Liver (tissue), 9 donors: ENCODE results near the gene DPYD. TPM values are rescaled to one million over a fixed set of nuclear protein-coding genes. Genes with fewer than 3 reads are reported as not detected.

ENCODE experiments used
- DNase-seq: peaks from one replicate; pipeline ENCODE4 v3.0.0-alpha.2; 2017; ENCODE audit warnings: low spot score
- H3K27ac ChIP-seq, 2 donors: one replicate each; pipeline ENCODE4 v1.7.0; 2013; ENCODE audit warnings: inconsistent platforms in 2 of 2, low read length in 2 of 2, control low read depth in 1 of 2, low read depth in 1 of 2, mild to moderate bottlenecking in 1 of 2
- H3K27me3 ChIP-seq, 4 donors: one replicate each; pipeline versions ENCODE4 v1.6.1 to v1.7.0; 2013; ENCODE audit warnings: low read length in 3 of 4, inconsistent platforms in 1 of 4, mild to moderate bottlenecking in 1 of 4, moderate library complexity in 1 of 4; ENCODE audit not compliant: control insufficient read depth in 4 of 4, insufficient read depth in 4 of 4
- H3K36me3 ChIP-seq, 4 donors: one replicate each; pipeline versions ENCODE4 v1.6.1 to v1.7.0; 2013; ENCODE audit warnings: low read length in 3 of 4, mild to moderate bottlenecking in 3 of 4, low read depth in 1 of 4, moderate library complexity in 1 of 4; ENCODE audit not compliant: control insufficient read depth in 4 of 4, insufficient read depth in 3 of 4
- H3K4me1 ChIP-seq, 4 donors: one replicate each; pipeline versions ENCODE4 v1.6.1 to v1.7.0; 2013; ENCODE audit warnings: low read length in 3 of 4, mild to moderate bottlenecking in 3 of 4, moderate library complexity in 1 of 4; ENCODE audit not compliant: control insufficient read depth in 4 of 4, insufficient read depth in 4 of 4
- H3K4me3 ChIP-seq, 3 donors: one replicate each; pipeline versions ENCODE4 v1.6.1 to v1.7.0; 2013; ENCODE audit warnings: low read length in 3 of 3, control low read depth in 1 of 3, low read depth in 1 of 3, mild to moderate bottlenecking in 1 of 3
- H3K9ac ChIP-seq, 2 donors: one replicate each; pipeline ENCODE4 v1.7.0; 2013; ENCODE audit warnings: low read length in 2 of 2, mild to moderate bottlenecking in 2 of 2, moderate library complexity in 2 of 2, control low read depth in 1 of 2, low read depth in 1 of 2
- H3K9me3 ChIP-seq, 4 donors: one replicate each; pipeline versions ENCODE4 v1.6.1 to v1.7.0; 2013; ENCODE audit warnings: low read length in 3 of 4; ENCODE audit not compliant: control insufficient read depth in 4 of 4
- EGR1 ChIP-seq, 2 donors: IDR thresholded peaks; 2 replicates each; pipeline ENCODE4 v1.6.1; 2016 to 2018; ENCODE audit warnings: antibody characterized with exemption in 2 of 2, low read depth in 2 of 2
- FOXA1 ChIP-seq: IDR thresholded peaks from 2 replicates; pipeline ENCODE4 v1.6.1; 2016; ENCODE audit warnings: antibody characterized with exemption
- GABPA ChIP-seq, 2 donors: IDR thresholded peaks in 1 of 2; conservative IDR thresholded peaks in 1 of 2; 2 replicates each; pipeline ENCODE4 v1.6.1; 2016; ENCODE audit warnings: antibody characterized with exemption in 2 of 2, mild to moderate bottlenecking in 1 of 2, moderate library complexity in 1 of 2
- HNF4A ChIP-seq, 2 donors: conservative IDR thresholded peaks; 2 replicates each; pipeline ENCODE4 v1.6.1; 2016; ENCODE audit warnings: antibody characterized with exemption in 2 of 2, mild to moderate bottlenecking in 2 of 2
- HNF4G ChIP-seq: IDR thresholded peaks from 2 replicates; pipeline ENCODE4 v1.6.1; 2016; ENCODE audit warnings: antibody characterized with exemption
- JUND ChIP-seq, 2 donors: IDR thresholded peaks; 2 replicates each; pipeline ENCODE4 v1.6.1; 2016; ENCODE audit warnings: antibody characterized with exemption in 2 of 2
- NR2F2 ChIP-seq: IDR thresholded peaks from 2 replicates; pipeline ENCODE4 v1.6.1; 2016; ENCODE audit warnings: antibody characterized with exemption
- RAD21 ChIP-seq, 2 donors: IDR thresholded peaks; 2 replicates each; pipeline ENCODE4 v1.6.1; 2016; ENCODE audit warnings: antibody characterized with exemption in 2 of 2, mild to moderate bottlenecking in 2 of 2
- RXRA ChIP-seq, 2 donors: IDR thresholded peaks; 2 replicates each; pipeline ENCODE4 v1.6.1; 2017 to 2018; ENCODE audit warnings: antibody characterized with exemption in 2 of 2, mild to moderate bottlenecking in 1 of 2
- SP1 ChIP-seq: IDR thresholded peaks from 2 replicates; pipeline ENCODE4 v1.6.1; 2018; ENCODE audit warnings: antibody characterized with exemption, mild to moderate bottlenecking
- TAF1 ChIP-seq: conservative IDR thresholded peaks from 2 replicates; pipeline ENCODE4 v1.6.1; 2016; ENCODE audit warnings: antibody characterized with exemption, mild to moderate bottlenecking
- YY1 ChIP-seq: IDR thresholded peaks from 2 replicates; pipeline ENCODE4 v1.6.1; 2016; ENCODE audit warnings: antibody characterized with exemption, mild to moderate bottlenecking
- WGBS: extraction: QIAGEN DNeasy Blood & Tissue Kit; methylation state at CpG from one replicate; pipeline ENCODE4 v1.1.7; 2013; 5-methylcytosine and 5-hydroxymethylcytosine counted together
- polyA plus RNA-seq, 2 donors: library from polyadenylated mRNA; stranded (reverse) in 1 of 2; unstranded in 1 of 2; fragments of 200-250 nt in 1 of 2; fragments of >200 nt in 1 of 2; fragmentation: Nextera tagmentation in 1 of 2; extraction: Ambion mirVana in 1 of 2; gene quantifications; one replicate each; pipeline versions ENCODE4 v1.2.1 to v1.2.3, GENCODE V29; 2013 to 2015
- total RNA-seq, 2 donors: library from RNA; depleted of rRNA; stranded (reverse); fragments of >200 nt; gene quantifications; one replicate each; pipeline ENCODE4 v1.2.3, GENCODE V29; 2014
- TF ChIP-seq, protein P1 (sequence below): IDR thresholded peaks from 2 replicates; pipeline ENCODE4 v1.6.1; 2016; ENCODE audit warnings: antibody characterized with exemption, mild to moderate bottlenecking
- TF ChIP-seq, protein P2 (sequence below): IDR thresholded peaks from 2 replicates; pipeline ENCODE4 v1.6.1; 2016; ENCODE audit warnings: antibody characterized with exemption
- TF ChIP-seq, protein P3 (sequence below): IDR thresholded peaks from 2 replicates; pipeline ENCODE4 v1.6.1; 2016; ENCODE audit warnings: antibody characterized with exemption
- TF ChIP-seq, protein P4 (sequence below): IDR thresholded peaks from 2 replicates; pipeline ENCODE4 v1.6.1; 2016; ENCODE audit warnings: antibody characterized with exemption
- donor health status: healthy.
- donor health status: healthy.
- donor health status: healthy.
- donor health status: healthy.
- donor health status: healthy.

DPYD gene
- total and polyA plus RNA-seq, 4 donors: 16.2 to 142 (median 47.0) TPM

DNA sequence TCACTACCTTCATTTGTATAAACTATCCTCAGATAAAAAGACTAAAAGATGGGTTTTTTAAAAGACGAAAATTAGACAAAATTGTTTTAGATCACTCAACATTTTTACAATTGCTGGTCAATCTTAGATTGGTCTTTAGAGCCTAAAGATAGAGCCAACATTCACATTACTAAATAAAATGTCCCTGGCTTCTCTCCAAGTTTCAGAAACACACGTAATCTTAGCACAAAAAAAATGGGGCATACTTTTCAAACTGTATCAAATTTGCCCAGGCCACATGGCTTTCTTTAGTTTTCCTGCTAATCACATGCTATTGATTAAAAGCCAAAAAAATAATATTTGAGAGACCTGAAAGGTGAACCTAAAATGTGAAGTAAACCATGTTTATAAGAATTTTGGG, 288.1 kb downstream of the DPYD start:
- 81% methylated on average over 2 of the region's 2 CpGs for WGBS
- Histone ChIP-seq H3K4me1 (no peaks in the 10 kb centered on the region), H3K27ac (no peak overlapping the region), H3K9me3 (no peaks in the 10 kb centered on the region), H3K4me3 (no peak overlapping the region), H3K9ac (no peak overlapping the region), H3K27me3 (no peaks in the 10 kb centered on the region), H3K36me3 (peaks cover 0 to 4% (median 0%) of the 10 kb centered on the region in 4 donors)
- no peak for DNase-seq
- TF ChIP-seq, protein P1, sequence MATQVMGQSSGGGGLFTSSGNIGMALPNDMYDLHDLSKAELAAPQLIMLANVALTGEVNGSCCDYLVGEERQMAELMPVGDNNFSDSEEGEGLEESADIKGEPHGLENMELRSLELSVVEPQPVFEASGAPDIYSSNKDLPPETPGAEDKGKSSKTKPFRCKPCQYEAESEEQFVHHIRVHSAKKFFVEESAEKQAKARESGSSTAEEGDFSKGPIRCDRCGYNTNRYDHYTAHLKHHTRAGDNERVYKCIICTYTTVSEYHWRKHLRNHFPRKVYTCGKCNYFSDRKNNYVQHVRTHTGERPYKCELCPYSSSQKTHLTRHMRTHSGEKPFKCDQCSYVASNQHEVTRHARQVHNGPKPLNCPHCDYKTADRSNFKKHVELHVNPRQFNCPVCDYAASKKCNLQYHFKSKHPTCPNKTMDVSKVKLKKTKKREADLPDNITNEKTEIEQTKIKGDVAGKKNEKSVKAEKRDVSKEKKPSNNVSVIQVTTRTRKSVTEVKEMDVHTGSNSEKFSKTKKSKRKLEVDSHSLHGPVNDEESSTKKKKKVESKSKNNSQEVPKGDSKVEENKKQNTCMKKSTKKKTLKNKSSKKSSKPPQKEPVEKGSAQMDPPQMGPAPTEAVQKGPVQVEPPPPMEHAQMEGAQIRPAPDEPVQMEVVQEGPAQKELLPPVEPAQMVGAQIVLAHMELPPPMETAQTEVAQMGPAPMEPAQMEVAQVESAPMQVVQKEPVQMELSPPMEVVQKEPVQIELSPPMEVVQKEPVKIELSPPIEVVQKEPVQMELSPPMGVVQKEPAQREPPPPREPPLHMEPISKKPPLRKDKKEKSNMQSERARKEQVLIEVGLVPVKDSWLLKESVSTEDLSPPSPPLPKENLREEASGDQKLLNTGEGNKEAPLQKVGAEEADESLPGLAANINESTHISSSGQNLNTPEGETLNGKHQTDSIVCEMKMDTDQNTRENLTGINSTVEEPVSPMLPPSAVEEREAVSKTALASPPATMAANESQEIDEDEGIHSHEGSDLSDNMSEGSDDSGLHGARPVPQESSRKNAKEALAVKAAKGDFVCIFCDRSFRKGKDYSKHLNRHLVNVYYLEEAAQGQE: no peak
- TF ChIP-seq NR2F2 (no peak), HNF4G (no peak), FOXA1 (no peak), GABPA (IDR thresholded peaks at IDR 0.05 in 1 of 2, conservative IDR thresholded peaks at IDR 0.05 in 1 of 2) (no peak)
- TF ChIP-seq, protein P2, sequence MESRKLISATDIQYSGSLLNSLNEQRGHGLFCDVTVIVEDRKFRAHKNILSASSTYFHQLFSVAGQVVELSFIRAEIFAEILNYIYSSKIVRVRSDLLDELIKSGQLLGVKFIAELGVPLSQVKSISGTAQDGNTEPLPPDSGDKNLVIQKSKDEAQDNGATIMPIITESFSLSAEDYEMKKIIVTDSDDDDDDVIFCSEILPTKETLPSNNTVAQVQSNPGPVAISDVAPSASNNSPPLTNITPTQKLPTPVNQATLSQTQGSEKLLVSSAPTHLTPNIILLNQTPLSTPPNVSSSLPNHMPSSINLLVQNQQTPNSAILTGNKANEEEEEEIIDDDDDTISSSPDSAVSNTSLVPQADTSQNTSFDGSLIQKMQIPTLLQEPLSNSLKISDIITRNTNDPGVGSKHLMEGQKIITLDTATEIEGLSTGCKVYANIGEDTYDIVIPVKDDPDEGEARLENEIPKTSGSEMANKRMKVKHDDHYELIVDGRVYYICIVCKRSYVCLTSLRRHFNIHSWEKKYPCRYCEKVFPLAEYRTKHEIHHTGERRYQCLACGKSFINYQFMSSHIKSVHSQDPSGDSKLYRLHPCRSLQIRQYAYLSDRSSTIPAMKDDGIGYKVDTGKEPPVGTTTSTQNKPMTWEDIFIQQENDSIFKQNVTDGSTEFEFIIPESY: no peak
- TF ChIP-seq, protein P3, sequence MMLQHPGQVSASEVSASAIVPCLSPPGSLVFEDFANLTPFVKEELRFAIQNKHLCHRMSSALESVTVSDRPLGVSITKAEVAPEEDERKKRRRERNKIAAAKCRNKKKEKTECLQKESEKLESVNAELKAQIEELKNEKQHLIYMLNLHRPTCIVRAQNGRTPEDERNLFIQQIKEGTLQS: no peak

DNA sequence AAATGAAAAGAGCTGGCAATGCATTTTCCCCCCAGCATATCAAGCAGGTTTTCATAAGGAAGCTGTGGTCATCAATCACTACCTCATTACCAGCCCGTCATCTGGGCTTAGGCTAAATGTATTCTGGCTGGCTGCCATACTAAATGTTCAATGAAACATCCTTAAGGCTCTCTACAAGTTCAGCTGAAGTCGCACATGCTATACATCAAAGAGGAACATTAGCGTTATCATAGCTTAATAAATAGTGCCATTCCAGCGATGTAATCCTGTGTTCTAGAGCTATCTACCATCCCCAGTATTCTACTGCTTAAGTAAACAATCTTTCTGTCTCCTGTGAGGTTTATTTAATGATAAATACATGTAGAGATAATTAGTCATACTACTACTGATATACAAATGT, 288.8 kb downstream of the DPYD start:
- Histone ChIP-seq H3K4me1 (no peaks in the 10 kb centered on the region), H3K9me3 (no peaks in the 10 kb centered on the region), H3K9ac (no peak overlapping the region), H3K27ac (no peak overlapping the region), H3K27me3 (no peaks in the 10 kb centered on the region), H3K36me3 (peaks cover 0 to 4% (median 0%) of the 10 kb centered on the region in 4 donors), H3K4me3 (no peak overlapping the region)
- no peak for TF ChIP-seq RAD21 (IDR thresholded peaks at IDR 0.05)
- TF ChIP-seq, protein P4, sequence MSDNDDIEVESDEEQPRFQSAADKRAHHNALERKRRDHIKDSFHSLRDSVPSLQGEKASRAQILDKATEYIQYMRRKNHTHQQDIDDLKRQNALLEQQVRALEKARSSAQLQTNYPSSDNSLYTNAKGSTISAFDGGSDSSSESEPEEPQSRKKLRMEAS: no peak
- TF ChIP-seq FOXA1: no peak
- TF ChIP-seq HNF4G: no peak
- TF ChIP-seq, protein P3: no peak
- TF ChIP-seq EGR1 (IDR thresholded peaks at IDR 0.05; ENCODE audit: low read depth in 2 of 2): no peak
- TF ChIP-seq, protein P1: no peak
- TF ChIP-seq GABPA (IDR thresholded peaks at IDR 0.05 in 1 of 2, conservative IDR thresholded peaks at IDR 0.05 in 1 of 2): no peak
- no peak for TF ChIP-seq RXRA (IDR thresholded peaks at IDR 0.05)
- no peak for TF ChIP-seq JUND (IDR thresholded peaks at IDR 0.05)
- TF ChIP-seq HNF4A (conservative IDR thresholded peaks at IDR 0.05): no peak
- no peak for TF ChIP-seq YY1
- TF ChIP-seq NR2F2: no peak
- TF ChIP-seq, protein P2: no peak
- no peak for TF ChIP-seq SP1
- no peak for TF ChIP-seq TAF1
- 86% methylated on average over 4 of the region's 4 CpGs for WGBS
- DNase-seq: no peak
